ENCODE data around the gene STRADB.

- TF ChIP-seq EP300 (IDR thresholded peaks at IDR 0.05) (no peak), CTCF (IDR thresholded peaks at IDR 0.05) (no peak), POLR2AphosphoS5 (IDR thresholded peaks at IDR 0.05) (no peak), POLR2A (IDR thresholded peaks at IDR 0.05) (no peak)
These were observed 3.5 kb upstream of the STRADB start for GRCh38 chr2:201448061-201448460.

All from gastroesophageal sphincter (tissue), 3 donors.